NOMO-1 treated with DMSO at 0.1 percent for 48 hours (cell line): ENCODE data around the gene DSTN.

ENCODE experiments used
- DNase-seq: peaks from one replicate; lab custom pipeline; 2025; ENCODE audit not compliant: unreplicated experiment; lab: John Stamatoyannopoulos, UW

Gene DSTN

DNA sequence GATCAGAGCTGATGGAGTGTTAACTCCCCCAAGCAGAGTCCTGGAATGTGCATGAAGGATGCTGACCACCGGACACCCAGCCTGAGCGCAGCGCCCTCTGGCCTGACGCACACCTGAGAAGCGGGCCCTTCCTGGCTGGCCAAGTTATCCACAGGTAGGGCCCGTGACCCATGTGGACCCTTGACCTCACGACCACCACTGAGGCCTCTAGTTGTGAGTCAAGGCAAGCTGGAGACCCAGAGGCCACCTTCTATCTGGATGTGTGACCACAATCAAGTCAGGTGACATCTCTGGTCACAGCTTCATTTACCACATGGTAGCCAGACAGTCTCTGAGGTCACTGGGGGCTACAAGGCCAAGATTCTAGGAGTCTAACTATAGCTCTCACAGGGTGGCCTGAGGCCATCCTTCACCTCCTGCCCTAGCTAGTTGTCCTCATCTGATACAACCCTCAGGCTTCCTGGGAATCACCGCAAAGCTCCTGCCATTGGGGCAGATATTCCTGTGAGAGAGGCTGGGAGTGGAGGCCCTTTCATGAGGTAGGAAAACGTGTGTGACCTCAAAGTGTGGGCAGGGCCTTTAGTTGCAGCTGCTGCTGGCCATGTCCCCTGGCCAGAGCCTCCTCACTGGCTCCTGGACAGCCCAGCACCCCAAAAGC is 53.1 kb downstream of the DSTN start:
- DNase-seq: no peak

- DNase-seq: no peak
Measured at GRCh38 chr20:17624070-17624469, 54.2 kb downstream of the DSTN start.

- no peak for DNase-seq
Measured at GRCh38 chr20:17624551-17625245, 54.8 kb downstream of the DSTN start.

DNA sequence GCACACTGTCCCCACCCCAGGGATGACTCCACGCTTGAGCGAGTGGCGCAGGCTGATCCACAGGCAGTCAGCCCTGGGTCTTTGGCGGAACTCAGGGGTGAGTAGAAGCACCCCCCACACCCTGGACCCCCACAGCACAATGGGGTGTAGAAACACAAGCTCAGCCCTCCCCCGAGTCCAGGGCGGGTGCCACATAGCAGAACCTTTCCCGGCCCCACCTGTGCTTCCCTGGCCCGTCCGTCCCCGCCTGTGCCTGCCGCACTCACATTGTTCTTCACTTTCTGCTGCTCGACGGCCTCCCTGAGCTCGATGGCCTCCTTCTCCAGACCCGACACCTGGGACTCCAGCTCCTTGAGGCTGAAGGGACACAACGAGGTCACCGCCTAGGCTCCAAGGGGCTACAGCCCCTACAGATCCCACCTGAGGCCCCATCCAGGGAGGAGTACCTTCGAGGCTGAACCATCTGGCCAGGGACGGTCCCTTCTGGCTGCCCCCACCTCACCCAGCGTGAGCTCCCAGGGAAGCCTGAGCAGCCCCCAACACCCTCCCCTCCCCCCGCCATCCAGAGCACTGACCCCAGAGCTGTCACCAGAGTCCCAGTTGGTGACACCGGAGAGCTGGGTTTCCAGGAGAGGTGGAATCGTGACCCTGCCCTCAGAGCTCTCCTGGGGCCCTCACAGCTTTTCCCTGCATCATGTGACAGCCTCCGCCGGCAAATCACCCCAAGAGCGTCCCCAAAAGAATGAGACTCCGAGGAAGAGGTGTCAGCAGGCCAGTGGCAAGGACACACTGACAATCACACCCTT is 55.6 kb downstream of the DSTN start:
- DNase-seq: no peak

DNA sequence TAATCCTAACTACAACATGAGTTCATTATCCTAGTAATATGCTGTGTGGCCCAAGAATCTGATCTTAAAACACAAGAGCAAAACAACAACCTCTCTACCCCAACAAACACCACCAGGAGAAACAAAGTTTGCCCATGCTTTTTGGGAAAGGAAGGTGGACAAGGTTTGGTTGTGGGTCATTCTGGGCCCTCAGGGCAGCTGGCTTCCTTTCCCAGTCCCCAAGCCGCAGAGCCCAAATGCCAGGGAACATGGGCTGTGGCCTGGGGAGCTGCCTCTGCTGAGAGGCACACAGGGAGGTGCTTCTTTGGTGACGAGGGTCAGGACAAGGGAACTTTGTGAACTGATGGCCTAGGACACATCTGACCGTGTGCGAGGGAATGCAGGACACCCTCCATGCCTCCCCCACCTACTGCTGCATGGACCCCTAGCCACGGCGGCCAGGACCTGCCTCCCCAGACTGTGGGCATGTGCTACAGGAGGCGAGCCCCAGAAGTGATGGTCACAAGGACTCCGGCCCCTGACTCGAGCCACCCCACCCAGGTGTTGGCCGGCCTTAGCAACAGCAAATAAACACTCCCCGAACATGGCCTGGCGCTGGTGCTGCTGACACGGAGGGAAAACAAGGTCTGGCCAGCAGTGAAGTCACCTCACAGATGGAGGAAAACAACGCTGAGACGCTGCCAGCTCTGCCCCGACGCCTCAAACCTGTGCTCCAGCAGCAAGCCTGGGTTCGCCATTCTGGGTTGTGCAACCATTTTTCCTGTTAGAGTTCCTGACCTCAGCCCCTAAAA is 56.5 kb downstream of the DSTN start:
- no peak for DNase-seq

GRCh38 chr20:17627101-17627955 is 57.5 kb downstream of the DSTN start:
- no peak for DNase-seq

DNA sequence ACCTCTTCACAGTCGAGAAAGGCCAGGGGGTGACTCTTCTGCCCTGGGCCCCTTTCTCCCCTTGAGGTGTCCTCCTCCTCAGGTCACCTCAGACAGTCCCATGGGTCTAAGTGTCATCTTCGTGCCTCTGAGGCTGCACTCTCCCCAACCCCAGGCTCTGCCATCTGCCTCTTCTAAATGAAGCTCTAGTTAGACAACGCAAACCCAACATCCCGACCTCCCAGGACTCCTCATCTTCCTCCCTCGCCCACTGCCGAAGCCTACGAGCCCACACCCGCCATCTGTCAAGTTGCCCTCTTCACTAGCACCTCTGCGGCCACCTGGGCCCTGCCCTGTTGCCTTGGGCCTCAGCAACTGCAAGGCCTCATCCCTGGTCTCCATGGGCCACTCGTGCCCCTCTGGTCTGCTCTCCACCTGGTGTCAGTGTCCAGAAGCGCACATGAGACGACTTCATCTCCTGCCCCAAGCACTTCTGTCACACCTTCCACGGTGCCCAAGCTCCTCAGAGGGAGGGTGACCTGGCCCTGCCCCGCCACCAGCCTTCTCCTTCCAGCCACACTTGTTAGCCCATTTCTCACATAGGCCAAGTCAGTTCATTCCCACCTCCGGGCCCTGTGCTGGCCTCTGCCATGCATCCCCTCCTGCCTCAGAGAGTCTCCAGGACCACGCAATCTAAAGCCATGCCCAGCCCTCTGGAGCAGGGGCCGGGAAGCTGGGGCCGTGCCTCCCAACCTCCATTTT is 58.4 kb downstream of the DSTN start:
- no peak for DNase-seq

- DNase-seq: no peak
Measured at GRCh38 chr20:17629025-17629424, 59.1 kb downstream of the DSTN start.

- DNase-seq: no peak
Measured at GRCh38 chr20:17629678-17630089, 59.8 kb downstream of the DSTN start.

- DNase-seq: no peak
Measured at GRCh38 chr20:17630151-17630805, 60.4 kb downstream of the DSTN start.

GRCh38 chr20:17630806-17631195 is 60.9 kb downstream of the DSTN start:
- DNase-seq: no peak

GRCh38 chr20:17631576-17632319 is 61.9 kb downstream of the DSTN start:
- DNase-seq: no peak

DNA sequence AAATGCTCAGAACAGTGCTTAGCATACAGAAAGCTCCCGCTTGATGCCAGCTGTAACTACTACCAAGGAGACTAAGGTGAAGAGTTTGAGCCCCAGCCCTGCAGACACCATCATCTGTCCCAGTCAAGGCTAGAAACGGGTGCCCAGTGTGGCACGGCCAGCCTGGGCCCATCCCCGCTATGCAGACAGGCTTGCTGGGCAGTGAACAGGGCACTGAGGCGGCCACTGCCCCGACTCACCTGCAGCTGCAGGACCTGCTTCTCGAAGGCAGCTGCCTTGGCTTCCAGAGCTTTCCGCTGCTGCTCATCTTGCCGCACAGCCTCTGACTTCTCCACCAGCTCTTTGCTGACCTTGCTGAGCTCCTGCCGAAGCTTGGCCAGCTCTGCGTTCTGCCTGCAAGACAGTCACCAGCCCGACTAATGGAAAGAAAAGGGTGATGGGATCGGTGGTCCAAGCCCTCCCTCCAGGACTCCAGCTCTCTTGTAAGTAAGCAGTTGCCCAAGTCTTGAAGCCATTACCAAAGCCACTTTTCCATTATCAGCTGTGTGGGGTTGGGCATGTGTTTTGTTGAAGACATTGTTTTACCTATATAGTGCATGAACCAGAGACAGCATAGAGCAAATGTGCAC is 63.5 kb downstream of the DSTN start:
- no peak for DNase-seq

GRCh38 chr20:17633850-17634500 is 64.1 kb downstream of the DSTN start:
- no peak for DNase-seq

DNA sequence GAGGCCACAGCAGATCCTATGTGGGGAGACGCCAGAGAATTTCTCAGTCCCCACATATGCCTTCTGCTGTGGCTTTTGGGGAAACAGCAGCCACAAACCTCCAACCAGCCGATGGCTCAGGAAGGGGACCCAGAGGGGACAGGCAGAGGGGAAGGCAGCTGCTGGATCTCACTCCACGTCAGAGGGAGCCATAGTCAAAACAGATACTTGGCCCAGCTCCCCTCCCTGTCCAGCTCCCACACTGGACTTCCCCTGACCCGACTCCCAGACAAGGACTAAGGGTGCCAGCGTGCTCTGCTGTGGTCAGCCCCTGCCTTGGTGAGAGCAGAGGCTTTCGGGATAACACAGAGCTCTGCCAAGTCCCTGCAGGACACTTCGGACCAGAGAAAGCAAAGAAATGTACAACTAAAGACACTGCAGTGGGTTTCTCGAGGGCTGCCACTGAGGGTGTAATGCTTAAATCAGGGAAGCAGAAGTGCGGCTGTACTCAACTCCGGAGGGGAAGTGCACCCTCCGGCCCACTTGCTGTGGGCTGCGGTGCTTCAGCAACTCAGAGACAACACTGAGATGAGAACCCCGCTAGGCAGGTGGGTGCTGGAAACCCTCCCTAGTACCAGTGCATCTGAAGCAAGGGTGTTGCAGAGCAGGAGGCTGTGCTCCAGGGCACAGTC is 64.9 kb downstream of the DSTN start:
- DNase-seq: no peak

DNA sequence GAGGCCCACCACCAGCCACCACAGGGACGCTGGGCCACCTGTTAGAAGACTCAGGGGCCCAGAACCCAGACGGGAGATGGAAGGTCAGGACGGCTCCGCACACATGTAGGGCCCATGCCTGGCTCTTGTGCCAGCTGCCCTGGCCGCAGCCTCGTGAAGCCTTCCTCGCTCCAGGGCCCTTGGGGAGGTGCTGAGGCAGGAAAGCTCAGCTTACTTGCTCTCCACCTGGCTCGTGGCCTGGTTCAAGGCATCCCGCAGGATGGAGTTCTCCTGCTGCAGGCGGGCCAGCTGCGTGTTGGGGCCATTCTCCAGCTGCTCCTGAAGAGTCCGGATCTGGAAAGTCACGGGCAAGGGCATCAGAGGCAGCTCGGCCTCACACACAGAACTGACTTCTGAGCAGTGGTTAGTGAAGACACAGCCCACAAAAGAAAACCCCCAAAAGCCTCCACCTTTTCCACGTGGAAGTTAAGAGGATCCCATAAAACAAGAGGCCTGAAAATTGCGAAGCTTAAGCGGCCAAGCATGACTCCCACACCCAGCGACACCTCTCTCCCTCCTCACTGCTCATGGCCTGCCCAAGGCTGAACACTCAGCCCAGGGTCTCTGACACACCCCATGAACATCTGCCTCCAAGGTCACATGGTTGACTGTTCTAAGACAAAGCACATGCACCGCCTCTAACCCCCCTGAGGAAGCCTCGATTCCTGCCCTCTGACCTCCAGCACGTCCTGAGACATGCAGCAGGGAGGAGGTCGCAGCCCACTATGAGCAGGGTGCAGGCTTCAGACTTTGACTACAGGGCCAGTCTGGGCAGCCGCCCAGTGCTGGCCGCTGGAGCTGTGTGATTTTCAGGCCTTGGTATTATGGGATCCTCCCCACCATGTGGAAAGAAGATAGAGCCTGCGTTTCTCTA is 65.7 kb downstream of the DSTN start:
- no peak for DNase-seq
